PC-9 (cell line): ENCODE data around the gene TENM4.

Experiments
- EZH2 ChIP-seq: fragments of 200-600 bp; sonication (generic); IDR thresholded peaks from 2 replicates; pipeline ENCODE4 v1.8.0; 2017; ENCODE audit warnings: antibody characterized with exemption, low read depth
- TF ChIP-seq, protein P1 (sequence below): fragments of 200-600 bp; sonication (generic); conservative IDR thresholded peaks from 2 replicates; pipeline ENCODE4 v1.6.1; 2017; ENCODE audit warnings: mixed run types, antibody characterized with exemption, mild to moderate bottlenecking, moderate library complexity

GRCh38 chr11:78943841-78944240 lies 497.0 kb downstream of the TENM4 start:
- TF ChIP-seq, protein P1, sequence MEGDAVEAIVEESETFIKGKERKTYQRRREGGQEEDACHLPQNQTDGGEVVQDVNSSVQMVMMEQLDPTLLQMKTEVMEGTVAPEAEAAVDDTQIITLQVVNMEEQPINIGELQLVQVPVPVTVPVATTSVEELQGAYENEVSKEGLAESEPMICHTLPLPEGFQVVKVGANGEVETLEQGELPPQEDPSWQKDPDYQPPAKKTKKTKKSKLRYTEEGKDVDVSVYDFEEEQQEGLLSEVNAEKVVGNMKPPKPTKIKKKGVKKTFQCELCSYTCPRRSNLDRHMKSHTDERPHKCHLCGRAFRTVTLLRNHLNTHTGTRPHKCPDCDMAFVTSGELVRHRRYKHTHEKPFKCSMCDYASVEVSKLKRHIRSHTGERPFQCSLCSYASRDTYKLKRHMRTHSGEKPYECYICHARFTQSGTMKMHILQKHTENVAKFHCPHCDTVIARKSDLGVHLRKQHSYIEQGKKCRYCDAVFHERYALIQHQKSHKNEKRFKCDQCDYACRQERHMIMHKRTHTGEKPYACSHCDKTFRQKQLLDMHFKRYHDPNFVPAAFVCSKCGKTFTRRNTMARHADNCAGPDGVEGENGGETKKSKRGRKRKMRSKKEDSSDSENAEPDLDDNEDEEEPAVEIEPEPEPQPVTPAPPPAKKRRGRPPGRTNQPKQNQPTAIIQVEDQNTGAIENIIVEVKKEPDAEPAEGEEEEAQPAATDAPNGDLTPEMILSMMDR, result no peak
- no peak for TF ChIP-seq EZH2
